ENCODE measurements around the gene COPS6.

GRCh38 chr7:100102950-100103840, 14.4 kb downstream of the COPS6 start:
- no peak for TF ChIP-seq EGR1 (IDR thresholded peaks at IDR 0.05)
- no peak for TF ChIP-seq TAF1 (IDR thresholded peaks at IDR 0.05; ENCODE audit: low read depth)
- TF ChIP-seq REST (IDR thresholded peaks at IDR 0.05; ENCODE audit: low read depth), result no peak
- no peak for TF ChIP-seq CEBPB (IDR thresholded peaks at IDR 0.05)

Measured in Ishikawa (cell line).